Left ventricle myocardium inferior (tissue), 1 donor: ENCODE data around the gene ATOSA. TPM values are rescaled to one million over a fixed set of nuclear protein-coding genes. Genes with fewer than 3 reads are reported as not detected.
A peak's percentile ranks its signal among the peaks of the same experiment; 100 is the strongest.

ENCODE experiments used
- DNase-seq: peaks from one replicate; pipeline ENCODE4 v3.0.0-alpha.2; 2020
- H3K27ac ChIP-seq: fragments of 200-600 bp; replicated peaks from 2 replicates; pipeline ENCODE4 v1.8.0; 2021
- H3K27me3 ChIP-seq: fragments of 200-600 bp; 2 replicates; pipeline ENCODE4 v1.8.0; 2021; ENCODE audit warnings: low read depth
- H3K36me3 ChIP-seq: fragments of 200-600 bp; 2 replicates; pipeline ENCODE4 v1.8.0; 2021
- H3K4me1 ChIP-seq: fragments of 200-600 bp; 2 replicates; pipeline ENCODE4 v1.8.0; 2021
- H3K4me3 ChIP-seq: fragments of 200-600 bp; 2 replicates; pipeline ENCODE4 v1.8.0; 2021; ENCODE audit warnings: mild to moderate bottlenecking, moderate library complexity
- H3K9me3 ChIP-seq: fragments of 200-600 bp; replicated peaks from 2 replicates; pipeline ENCODE4 v1.8.0; 2021
- intact Hi-C: fragments of 100-400 bp; cut with micrococcal nuclease; formaldehyde crosslinking; loops from one replicate; pipeline ENCODE4 v1.11.0; 2022
- total RNA-seq: library from RNA; stranded (reverse); fragmentation: NEBNext Ultra II Directional; extraction: Animal tissue kit (Norgen Biotek cat#: 25700); gene quantifications from one replicate; pipeline ENCODE4 v1.2.1, GENCODE V29; 2021
- TF ChIP-seq, protein P1 (sequence below): fragments of 200-600 bp; IDR thresholded peaks from 2 replicates; pipeline ENCODE4 v1.8.0; 2021; ENCODE audit warnings: antibody characterized with exemption, mild to moderate bottlenecking, borderline replicate concordance
- donor health status: DM: no; HTN: yes; CAD: no; lungs with severe emphysema.

Gene ATOSA
- total RNA-seq, 1 donor from 2014 or later, result 21.8 TPM

DNA sequence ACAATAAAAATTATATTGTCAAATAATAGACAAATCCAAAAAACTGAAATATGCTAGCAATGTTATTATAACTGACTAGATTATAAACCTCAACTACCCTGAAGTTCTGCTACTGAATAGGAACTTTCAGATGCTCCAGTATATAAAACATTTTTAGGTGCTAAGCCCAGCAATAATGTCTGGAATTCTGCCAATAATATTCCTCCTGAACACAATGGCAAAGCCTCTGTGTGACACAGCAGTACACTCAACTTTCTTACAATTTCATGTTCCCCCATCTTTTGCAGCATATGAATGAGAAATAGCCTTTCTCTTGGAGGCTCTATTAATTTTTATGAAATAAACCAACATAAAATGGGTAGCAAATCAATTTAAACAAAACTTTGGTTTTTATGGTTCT lies 29.5 kb downstream of the ATOSA start:
- Histone ChIP-seq H3K9me3 (no peaks in the 10 kb centered on the region), H3K27me3 (no peaks in the 10 kb centered on the region), H3K36me3 (peaks cover 23% of the 10 kb centered on the region), H3K27ac (peak overlapping the region; percentile 1), H3K4me1 (peaks cover 65% of the 10 kb centered on the region), H3K4me3 (no peak overlapping the region)
- intact Hi-C loops, result no loop called here
- TF ChIP-seq, protein P1, sequence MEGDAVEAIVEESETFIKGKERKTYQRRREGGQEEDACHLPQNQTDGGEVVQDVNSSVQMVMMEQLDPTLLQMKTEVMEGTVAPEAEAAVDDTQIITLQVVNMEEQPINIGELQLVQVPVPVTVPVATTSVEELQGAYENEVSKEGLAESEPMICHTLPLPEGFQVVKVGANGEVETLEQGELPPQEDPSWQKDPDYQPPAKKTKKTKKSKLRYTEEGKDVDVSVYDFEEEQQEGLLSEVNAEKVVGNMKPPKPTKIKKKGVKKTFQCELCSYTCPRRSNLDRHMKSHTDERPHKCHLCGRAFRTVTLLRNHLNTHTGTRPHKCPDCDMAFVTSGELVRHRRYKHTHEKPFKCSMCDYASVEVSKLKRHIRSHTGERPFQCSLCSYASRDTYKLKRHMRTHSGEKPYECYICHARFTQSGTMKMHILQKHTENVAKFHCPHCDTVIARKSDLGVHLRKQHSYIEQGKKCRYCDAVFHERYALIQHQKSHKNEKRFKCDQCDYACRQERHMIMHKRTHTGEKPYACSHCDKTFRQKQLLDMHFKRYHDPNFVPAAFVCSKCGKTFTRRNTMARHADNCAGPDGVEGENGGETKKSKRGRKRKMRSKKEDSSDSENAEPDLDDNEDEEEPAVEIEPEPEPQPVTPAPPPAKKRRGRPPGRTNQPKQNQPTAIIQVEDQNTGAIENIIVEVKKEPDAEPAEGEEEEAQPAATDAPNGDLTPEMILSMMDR, result no peak
- no peak for DNase-seq

DNA sequence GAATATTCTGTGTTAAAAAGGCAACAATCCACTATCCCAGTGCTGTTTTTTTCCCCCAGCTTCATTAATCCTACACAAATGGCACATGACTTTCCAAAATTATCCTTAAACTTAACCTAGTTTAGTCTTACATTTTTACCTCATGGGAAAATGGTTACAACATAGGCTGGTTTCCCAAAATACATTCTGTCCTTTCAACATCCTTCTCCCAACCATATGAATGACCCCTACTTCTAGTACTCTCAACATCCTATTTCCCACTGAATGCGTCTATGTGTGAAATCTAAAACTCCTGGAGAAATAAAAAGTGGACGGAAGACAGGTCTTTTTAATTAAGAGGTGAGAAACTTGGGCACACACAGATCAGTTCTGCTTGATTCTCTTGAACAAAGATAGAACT lies 33.3 kb downstream of the ATOSA start:
- no peak for DNase-seq
- H3K27ac ChIP-seq, result no peak overlapping the region
- no peak overlapping the region for H3K4me3 ChIP-seq
- TF ChIP-seq, protein P1, result no peak
- intact Hi-C loops, result no loop called here
- no peaks in the 10 kb centered on the region for H3K27me3 ChIP-seq
- H3K36me3 ChIP-seq, result peaks cover 23% of the 10 kb centered on the region
- H3K9me3 ChIP-seq, result no peaks in the 10 kb centered on the region
- peaks cover 48% of the 10 kb centered on the region for H3K4me1 ChIP-seq

DNA sequence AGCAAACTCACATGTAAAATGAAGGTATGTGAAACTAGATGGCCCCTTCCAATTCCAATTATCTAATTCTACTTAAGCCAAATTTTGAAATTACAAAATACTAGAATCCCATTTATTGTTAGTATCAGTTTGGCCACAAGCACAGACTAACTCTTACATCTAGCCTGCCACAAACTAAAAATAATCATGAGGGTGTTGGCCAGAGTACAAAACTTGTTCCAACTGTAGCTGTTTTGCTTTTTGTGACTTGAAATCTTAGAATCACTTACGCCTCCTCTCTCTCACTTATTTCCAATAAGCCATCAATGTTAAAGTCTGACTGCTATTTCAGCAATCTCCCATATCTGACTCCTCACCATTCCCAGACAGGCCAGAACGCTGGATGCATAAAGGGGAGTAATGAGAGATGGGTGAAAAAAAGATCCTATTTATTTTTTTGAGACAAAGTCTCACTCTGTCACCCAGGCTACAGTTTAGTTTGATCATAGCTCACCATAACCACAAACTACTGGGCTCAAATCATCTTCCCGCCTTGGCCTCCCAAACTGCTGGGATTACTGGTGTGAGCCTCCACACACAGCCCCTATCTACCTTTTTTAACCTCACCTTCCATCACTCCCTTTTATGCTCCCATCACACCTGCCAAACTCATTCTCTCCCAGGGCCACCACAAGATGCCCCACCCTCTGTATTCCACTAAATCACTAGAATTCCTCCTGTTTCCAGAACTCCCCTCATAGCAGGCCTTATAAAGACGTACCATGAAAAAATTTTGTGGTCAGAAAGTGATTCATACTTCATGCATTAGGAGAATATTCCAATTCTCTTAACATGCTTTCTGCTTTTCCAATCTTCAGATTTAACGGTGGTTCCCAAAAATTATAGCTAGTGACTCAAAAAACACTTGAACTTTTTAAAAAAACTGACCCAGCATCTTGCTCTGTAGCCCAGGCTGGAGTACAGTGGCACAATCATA lies 36.5 kb downstream of the ATOSA start:
- TF ChIP-seq, protein P1, result no peak
- Histone ChIP-seq H3K4me3 (no peak overlapping the region), H3K27me3 (no peaks in the 10 kb centered on the region), H3K4me1 (peaks cover 36% of the 10 kb centered on the region), H3K27ac (peak overlapping the region; percentile 56), H3K9me3 (no peaks in the 10 kb centered on the region), H3K36me3 (peaks cover 28% of the 10 kb centered on the region)
- DNase-seq, result no peak
- intact Hi-C loops, result no loop called here

DNA sequence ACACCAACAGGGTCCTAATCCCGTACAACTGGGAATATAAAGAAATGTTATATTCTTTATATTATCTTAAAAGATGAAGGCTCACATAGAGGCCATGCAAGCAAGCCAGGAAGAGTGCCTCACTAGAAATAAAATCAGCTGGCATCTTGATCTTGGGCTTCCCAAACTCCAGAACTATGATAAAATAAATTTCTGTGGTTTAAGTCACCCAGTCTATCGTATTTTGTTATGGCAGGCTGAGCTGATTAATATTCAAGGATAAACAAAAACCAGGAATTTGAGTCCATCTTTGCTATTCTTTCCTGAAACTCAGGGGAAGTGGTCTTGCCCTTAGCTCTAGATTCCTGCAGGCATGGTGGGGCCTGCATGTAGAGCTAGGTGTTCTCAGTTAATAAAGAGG lies 42.7 kb downstream of the ATOSA start:
- H3K9me3 ChIP-seq, result no peaks in the 10 kb centered on the region
- TF ChIP-seq, protein P1, result no peak
- H3K27me3 ChIP-seq, result no peaks in the 10 kb centered on the region
- intact Hi-C loops, result no loop called here
- H3K27ac ChIP-seq, result no peak overlapping the region
- H3K4me3 ChIP-seq, result no peak overlapping the region
- H3K36me3 ChIP-seq, result peaks cover 48% of the 10 kb centered on the region
- peaks cover 7% of the 10 kb centered on the region for H3K4me1 ChIP-seq
- DNase-seq, result no peak

DNA sequence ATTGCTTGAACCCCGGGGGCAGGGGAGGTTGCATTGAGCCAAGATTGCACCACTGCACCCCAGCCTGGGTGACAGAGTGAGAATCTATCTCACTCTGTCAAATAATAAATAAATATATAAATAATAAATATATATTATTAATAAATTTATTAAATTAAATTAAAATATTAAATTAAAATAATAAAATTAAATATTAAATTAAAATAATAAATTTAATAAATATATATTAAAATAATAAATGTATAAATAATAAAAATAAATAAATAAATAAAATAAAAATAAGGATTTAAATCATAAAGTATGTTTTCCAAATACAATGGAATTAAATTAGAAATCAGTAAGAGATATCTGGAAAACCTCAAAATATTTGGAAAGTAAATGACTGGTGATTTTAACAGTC lies 43.3 kb downstream of the ATOSA start:
- DNase-seq, result no peak
- no peaks in the 10 kb centered on the region for H3K27me3 ChIP-seq
- H3K27ac ChIP-seq, result no peak overlapping the region
- H3K9me3 ChIP-seq, result no peaks in the 10 kb centered on the region
- TF ChIP-seq, protein P1, result no peak
- peaks cover 44% of the 10 kb centered on the region for H3K36me3 ChIP-seq
- peaks cover 4% of the 10 kb centered on the region for H3K4me1 ChIP-seq
- intact Hi-C loops, result no loop called here
- no peak overlapping the region for H3K4me3 ChIP-seq

Other genes with a start within 250 kb of the ATOSA start
- 6.5 TPM for gene MYO5A, start 150.5 kb downstream of the ATOSA start, total RNA-seq
- gene ARPP19, start 110.4 kb downstream of the ATOSA start, total RNA-seq, result 162 TPM
- gene ONECUT1, start 110.9 kb upstream of the ATOSA start, total RNA-seq, result not detected